GM12801 (cell line): ENCODE data around the gene ZNF892.

ENCODE experiments used
- TF ChIP-seq, protein P1 (sequence below): IDR thresholded peaks from one replicate; pipeline ENCODE4 v1.5.1; 2011; ENCODE audit warnings: control low read depth; ENCODE audit not compliant: insufficient read length; ENCODE audit errors: extremely low read depth

The ZNF892 gene

DNA sequence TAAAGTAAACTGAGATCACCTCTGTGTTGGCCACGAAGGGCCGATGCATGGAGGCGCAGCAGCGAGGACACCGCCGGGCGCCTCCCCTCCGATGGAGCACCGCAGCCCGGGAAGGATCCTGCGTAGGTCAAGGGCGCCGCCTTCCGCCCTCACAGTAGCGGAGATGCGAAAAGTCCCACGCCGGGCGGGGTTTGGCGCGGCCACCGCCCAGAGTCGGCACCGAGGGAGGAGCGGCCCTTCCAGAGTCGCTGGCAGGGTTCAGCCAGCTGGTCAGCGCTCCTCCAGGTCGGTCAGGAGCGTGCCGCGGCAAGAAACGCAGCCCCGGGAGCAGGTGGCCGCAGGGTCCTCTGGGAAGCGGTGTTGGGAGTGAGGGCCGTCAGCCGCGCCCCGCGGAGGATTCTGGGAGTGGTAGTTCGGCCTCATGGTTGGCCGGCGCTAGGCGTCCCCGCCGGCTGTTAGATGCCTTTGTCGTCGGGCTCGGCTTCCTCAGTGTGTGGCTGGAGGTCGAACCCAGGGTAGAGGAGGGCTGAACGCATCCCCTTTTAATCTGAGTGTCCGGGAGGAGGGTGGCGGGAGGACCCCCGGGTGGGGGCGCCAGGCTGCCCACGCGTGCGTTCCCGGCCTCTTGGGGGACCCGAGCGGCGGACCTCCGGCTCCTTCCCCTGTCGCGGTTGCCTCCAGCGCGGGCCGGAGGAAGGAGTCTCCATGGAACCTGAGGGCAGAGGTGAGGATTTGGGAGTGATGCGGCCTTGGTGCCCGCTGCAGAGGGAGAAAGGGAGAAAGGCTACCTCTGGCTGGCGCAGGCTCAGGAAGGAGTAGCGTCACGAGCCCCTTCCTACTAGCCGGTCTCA lies at the start of gene ZNF892:
Gene ZNF892 (plus strand): TSS at position 411 of the 851 bp plus-strand sequence. CDS start 295 bp downstream, at position 706.
- TF ChIP-seq, protein P1, sequence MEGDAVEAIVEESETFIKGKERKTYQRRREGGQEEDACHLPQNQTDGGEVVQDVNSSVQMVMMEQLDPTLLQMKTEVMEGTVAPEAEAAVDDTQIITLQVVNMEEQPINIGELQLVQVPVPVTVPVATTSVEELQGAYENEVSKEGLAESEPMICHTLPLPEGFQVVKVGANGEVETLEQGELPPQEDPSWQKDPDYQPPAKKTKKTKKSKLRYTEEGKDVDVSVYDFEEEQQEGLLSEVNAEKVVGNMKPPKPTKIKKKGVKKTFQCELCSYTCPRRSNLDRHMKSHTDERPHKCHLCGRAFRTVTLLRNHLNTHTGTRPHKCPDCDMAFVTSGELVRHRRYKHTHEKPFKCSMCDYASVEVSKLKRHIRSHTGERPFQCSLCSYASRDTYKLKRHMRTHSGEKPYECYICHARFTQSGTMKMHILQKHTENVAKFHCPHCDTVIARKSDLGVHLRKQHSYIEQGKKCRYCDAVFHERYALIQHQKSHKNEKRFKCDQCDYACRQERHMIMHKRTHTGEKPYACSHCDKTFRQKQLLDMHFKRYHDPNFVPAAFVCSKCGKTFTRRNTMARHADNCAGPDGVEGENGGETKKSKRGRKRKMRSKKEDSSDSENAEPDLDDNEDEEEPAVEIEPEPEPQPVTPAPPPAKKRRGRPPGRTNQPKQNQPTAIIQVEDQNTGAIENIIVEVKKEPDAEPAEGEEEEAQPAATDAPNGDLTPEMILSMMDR: no peak

DNA sequence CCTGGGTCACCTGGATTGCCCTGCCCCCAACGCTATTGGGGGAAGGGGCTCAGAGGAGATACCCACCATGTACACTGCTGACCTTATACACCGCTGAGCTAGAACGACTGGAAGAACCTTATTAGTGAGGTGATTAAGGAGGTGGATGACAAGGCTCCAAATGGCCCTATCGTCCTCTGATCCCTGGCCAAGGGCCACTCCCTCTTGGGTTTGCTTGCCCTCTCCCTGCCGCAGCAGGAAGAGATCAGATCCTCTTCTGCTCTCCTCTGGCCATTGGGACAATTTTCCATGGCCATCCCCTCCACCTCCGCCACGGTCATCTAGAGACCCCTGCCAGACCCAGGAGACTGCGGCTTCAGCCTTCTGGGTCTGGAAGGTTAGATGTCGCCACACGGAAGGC lies 48.9 kb upstream of the ZNF892 start:
- TF ChIP-seq, protein P1: no peak

DNA sequence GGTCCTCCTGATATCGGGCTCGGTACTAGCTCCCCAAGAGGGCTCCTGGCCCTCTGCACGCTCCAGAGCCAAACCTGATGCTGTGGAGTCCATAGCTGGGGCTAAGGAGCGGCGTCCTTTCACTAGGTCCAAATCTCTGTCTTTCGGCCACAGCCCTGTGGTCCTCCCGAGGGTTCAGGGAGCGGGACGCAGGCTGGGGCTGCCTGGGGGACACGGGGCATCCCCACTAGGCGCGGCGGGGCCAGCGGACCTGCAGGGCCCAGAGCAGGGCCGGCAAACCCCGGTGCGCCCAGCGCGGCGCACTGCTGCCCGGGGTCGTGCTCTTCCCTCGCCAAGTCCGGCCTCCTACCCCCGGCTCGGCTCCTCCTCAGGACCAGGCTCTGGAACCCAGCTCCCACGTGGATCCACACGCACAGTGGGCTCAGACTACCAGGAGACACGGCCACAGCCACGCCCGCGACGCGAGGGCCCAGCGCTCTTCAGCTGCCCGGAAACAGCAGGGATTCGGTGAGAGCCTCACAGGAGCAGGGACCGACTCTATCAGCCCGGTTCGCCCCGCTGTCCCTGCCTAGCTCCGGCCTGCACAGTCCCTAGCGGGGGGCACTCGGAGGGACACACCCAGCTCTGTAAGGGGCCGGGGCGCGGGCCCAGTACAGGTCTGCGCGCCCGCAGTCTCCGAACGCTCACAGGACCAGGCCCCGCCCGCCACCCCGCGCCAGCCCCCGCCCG lies 48.3 kb upstream of the ZNF892 start:
- TF ChIP-seq, protein P1: no peak

DNA sequence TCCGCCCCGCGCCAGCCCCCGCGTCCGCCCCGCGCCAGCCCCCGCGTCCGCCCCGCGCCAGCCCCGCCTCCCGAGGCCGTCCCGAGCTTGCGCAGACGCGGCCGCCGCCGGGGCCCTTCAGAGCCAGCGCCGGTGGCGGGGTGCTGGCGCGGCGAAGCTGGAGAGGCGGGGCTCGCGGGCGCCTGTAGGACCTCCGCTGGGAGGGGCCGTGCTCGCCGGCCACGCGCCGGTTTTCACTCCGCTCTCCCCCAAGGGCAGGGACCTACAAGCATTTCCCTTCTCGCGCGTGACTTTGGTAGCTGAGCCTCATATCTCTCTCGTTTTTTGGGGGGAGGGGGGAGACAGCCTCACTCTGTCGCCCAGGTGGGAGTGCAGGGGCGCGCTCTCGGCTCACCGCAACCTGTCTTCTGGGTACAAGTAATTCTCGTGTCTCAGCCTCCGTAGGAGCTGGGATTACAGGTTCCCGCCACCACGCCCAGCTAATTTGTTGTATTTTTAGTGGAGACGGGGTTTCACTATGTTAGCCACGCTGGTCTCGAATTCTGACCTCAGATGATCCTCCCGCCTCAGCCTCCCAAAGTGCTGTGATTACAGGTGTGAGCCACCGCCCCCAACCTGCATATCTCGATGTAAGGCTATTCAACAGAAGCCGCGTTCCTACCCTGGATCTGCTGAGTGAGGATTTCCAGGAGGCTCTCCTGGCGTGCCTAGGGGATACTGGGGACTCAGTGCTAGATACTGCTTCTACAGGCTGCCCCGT lies 47.5 kb upstream of the ZNF892 start, which contains the start of gene ZNF514:
Gene ZNF514 (minus strand): TSS at position 159 of the 760 bp plus-strand sequence. CDS start 6,595 bp downstream, outside the sequence.
- TF ChIP-seq, protein P1: no peak

DNA sequence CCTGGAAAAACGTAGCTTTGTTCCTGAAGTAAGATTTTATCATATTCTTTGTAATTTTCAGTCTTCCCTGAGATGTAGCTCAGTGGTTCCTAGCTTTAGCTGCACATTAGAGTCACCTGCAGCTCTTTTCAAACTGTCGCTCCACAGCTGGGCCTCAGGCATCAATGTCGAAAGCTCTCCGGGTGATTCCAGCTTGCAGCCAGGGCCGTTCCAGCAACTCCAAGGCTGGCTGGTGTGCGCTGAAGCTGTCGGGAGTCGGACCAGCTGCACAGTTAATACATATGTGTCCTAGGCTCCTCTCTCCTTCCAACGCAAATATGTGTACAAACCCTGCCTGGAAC lies 42.3 kb upstream of the ZNF892 start:
- TF ChIP-seq, protein P1: no peak

DNA sequence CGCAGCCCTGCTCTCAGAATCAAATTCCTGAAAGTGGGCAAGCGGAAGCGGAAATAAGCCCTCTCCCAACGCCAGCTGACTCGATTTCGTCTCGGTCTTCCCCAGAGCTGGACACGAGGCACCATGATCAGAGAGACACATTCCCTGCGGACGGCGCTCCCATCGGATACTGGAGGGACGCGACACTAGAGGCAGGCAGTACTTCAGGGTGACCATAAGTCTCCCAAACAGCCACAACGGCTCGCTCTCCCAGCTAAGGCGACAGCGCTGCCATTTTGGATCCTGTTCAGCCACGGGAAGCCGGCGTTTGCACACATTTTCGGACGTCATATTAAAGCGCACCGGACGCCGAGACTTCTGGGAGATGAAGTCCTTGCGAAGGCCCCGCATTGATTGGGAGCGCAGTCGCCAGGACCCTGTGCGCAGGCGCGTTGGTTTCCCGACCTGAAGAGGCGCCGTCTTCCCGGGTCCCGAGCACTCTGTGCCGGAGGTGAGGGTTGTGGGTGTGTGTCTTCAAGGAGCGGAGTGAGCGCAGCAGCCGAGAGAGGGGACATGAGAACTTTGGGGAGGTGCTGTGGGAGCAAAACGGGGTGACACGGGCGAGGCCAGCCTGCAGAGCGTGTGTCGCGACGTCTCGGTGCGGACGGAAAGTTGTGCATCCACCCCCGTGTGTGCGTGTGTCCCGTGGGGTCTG lies 41.8 kb upstream of the ZNF892 start, which contains the start of gene ZNF2:
Gene ZNF2 (plus strand): TSS at position 439 of the 694 bp plus-strand sequence. CDS start 10,418 bp downstream, outside the sequence.
- TF ChIP-seq, protein P1: no peak
